ENCODE data around the gene INTS11. TPM values are rescaled to one million over a fixed set of nuclear protein-coding genes. Genes with fewer than 3 reads are reported as not detected.

The INTS11 gene
- total and polyA plus RNA-seq, 2 of the 13 experiments (the other 11 are each of a cell fraction or from before 2014, with no cell fraction given): 52.8 to 94.8 TPM

DNA sequence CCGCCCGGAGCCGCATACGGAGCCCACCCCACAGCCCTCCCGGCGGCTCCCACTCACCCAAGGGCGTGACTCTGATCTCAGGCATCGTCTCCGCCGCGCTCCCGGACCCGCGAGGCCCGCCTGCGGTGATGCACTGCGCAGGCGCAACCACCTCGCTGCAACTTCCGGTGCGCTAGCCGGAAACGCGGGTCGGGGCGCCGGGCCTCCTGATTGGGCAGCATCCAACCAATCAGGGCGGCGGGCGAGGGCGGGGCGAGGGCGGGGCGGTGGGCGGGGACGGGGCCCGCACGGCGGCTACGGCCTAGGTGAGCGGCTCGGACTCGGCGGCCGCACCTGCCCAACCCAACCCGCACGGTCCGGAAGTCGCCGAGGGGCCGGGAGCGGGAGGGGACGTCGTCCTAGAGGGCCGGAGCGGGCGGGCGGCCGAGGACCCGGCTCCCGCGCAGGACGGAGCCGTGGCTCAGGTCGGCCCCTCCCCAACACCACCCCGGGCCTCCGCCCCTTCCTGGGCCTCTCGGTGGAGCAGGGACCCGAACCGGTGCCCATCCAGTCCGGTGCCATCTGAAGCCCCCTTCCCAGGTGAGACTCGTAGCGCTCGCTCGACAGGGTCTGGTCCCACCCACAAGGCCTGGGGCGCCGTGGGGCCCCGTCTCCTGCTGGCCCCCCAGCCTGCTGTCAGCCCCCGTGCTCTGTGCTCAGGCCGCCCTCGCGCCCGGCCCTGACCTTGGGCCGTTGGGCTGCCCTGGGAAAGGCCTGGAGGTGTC lies at the start of gene INTS11, which contains the start of gene CPTP (continued):
- TF ChIP-seq SIX1 (CRISPR knock-in tag; IDR thresholded peaks at IDR 0.05; ENCODE audit: borderline replicate concordance) (no peak), ZNF20 (CRISPR knock-in tag; IDR thresholded peaks at IDR 0.05) (no peak), ZNF672 (CRISPR knock-in tag; IDR thresholded peaks at IDR 0.05) (no peak), TOPORS (CRISPR knock-in tag; IDR thresholded peaks at IDR 0.05) (no peak), RXRA (CRISPR knock-in tag; IDR thresholded peaks at IDR 0.05) (peak; percentile 73), SP2 (CRISPR knock-in tag; IDR thresholded peaks at IDR 0.05) (peak; percentile 68), ZNF547 (CRISPR knock-in tag; IDR thresholded peaks at IDR 0.05) (0 out of 2 replicates have a peak, but pooled peaks have one; percentile 47), TP53 (CRISPR knock-in tag; conservative IDR thresholded peaks at IDR 0.05) (no peak), ZBTB20 (CRISPR knock-in tag; IDR thresholded peaks at IDR 0.05; ENCODE audit: borderline replicate concordance, low read depth) (no peak), KAT8 (CRISPR knock-in tag; IDR thresholded peaks at IDR 0.05) (peak; percentile 78), SATB2 (CRISPR knock-in tag; IDR thresholded peaks at IDR 0.05) (no peak), HMG20B (CRISPR knock-in tag; conservative IDR thresholded peaks at IDR 0.05) (no peak), GTF2F1 (IDR thresholded peaks at IDR 0.05; ENCODE audit: low read length) (no peak), PHF5A (CRISPR knock-in tag; IDR thresholded peaks at IDR 0.05; ENCODE audit: low read depth, unreplicated experiment) (no peak), THYN1 (CRISPR knock-in tag; IDR thresholded peaks at IDR 0.05; ENCODE audit: borderline replicate concordance, low read depth) (no peak), TBX2 (CRISPR knock-in tag; IDR thresholded peaks at IDR 0.05; ENCODE audit: borderline replicate concordance) (peak; percentile 85), ZKSCAN8 (CRISPR knock-in tag; IDR thresholded peaks at IDR 0.05; ENCODE audit: borderline replicate concordance) (no peak), NFYB (CRISPR knock-in tag; IDR thresholded peaks at IDR 0.05) (peak; percentile 83), KMT2B (CRISPR knock-in tag; IDR thresholded peaks at IDR 0.05) (no peak), ZNF713 (CRISPR knock-in tag; IDR thresholded peaks at IDR 0.05) (no peak)
- TF ChIP-seq, protein P1, sequence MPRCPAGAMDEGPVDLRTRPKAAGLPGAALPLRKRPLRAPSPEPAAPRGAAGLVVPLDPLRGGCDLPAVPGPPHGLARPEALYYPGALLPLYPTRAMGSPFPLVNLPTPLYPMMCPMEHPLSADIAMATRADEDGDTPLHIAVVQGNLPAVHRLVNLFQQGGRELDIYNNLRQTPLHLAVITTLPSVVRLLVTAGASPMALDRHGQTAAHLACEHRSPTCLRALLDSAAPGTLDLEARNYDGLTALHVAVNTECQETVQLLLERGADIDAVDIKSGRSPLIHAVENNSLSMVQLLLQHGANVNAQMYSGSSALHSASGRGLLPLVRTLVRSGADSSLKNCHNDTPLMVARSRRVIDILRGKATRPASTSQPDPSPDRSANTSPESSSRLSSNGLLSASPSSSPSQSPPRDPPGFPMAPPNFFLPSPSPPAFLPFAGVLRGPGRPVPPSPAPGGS (CRISPR knock-in tag; IDR thresholded peaks at IDR 0.05): no peak; the same call in 1 of the 2 replicates
- TF ChIP-seq, protein P2, sequence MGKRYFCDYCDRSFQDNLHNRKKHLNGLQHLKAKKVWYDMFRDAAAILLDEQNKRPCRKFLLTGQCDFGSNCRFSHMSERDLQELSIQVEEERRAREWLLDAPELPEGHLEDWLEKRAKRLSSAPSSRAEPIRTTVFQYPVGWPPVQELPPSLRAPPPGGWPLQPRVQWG (CRISPR knock-in tag; IDR thresholded peaks at IDR 0.05; ENCODE audit: borderline replicate concordance, low read depth): 0 out of 2 replicates have a peak, but pooled peaks have one; percentile 26
- TF ChIP-seq, protein P3, sequence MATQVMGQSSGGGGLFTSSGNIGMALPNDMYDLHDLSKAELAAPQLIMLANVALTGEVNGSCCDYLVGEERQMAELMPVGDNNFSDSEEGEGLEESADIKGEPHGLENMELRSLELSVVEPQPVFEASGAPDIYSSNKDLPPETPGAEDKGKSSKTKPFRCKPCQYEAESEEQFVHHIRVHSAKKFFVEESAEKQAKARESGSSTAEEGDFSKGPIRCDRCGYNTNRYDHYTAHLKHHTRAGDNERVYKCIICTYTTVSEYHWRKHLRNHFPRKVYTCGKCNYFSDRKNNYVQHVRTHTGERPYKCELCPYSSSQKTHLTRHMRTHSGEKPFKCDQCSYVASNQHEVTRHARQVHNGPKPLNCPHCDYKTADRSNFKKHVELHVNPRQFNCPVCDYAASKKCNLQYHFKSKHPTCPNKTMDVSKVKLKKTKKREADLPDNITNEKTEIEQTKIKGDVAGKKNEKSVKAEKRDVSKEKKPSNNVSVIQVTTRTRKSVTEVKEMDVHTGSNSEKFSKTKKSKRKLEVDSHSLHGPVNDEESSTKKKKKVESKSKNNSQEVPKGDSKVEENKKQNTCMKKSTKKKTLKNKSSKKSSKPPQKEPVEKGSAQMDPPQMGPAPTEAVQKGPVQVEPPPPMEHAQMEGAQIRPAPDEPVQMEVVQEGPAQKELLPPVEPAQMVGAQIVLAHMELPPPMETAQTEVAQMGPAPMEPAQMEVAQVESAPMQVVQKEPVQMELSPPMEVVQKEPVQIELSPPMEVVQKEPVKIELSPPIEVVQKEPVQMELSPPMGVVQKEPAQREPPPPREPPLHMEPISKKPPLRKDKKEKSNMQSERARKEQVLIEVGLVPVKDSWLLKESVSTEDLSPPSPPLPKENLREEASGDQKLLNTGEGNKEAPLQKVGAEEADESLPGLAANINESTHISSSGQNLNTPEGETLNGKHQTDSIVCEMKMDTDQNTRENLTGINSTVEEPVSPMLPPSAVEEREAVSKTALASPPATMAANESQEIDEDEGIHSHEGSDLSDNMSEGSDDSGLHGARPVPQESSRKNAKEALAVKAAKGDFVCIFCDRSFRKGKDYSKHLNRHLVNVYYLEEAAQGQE (IDR thresholded peaks at IDR 0.05; ENCODE audit: borderline replicate concordance in 1 of 2, low read depth in 1 of 2, low read length in 2 of 2): no peak
- TF ChIP-seq, protein P4, sequence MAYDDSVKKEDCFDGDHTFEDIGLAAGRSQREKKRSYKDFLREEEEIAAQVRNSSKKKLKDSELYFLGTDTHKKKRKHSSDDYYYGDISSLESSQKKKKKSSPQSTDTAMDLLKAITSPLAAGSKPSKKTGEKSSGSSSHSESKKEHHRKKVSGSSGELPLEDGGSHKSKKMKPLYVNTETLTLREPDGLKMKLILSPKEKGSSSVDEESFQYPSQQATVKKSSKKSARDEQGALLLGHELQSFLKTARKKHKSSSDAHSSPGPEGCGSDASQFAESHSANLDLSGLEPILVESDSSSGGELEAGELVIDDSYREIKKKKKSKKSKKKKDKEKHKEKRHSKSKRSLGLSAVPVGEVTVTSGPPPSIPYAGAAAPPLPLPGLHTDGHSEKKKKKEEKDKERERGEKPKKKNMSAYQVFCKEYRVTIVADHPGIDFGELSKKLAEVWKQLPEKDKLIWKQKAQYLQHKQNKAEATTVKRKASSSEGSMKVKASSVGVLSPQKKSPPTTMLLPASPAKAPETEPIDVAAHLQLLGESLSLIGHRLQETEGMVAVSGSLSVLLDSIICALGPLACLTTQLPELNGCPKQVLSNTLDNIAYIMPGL (CRISPR knock-in tag; IDR thresholded peaks at IDR 0.05; ENCODE audit: borderline replicate concordance in 1 of 2, low read depth in 1 of 2): peak; percentile 27 to 64; a peak in 1 of 4 replicates
